8988T (cell line): ENCODE data around the gene SCN5A.

Experiments
- DNase-seq: peaks from one replicate; pipeline ENCODE4 v3.0.0; 2011

SCN5A gene

DNA sequence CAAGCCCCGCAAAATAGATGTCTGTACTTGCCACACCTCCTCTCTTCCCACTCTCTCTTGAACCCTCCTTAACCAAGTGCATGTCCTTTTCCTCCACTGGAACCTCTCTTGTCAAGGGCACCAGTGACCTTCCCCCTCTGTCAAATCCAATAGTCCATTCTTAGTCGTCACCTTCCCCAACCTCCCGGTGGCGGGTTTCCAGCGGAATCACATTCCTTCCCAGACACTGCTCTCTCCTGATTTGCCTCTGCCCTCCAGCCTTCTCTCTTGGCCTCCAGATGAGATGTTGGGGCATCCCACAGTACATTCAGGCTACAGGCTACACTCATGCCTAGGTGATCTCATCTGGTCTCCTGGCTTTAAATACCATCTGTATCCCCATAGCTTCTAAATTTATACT lies 31.1 kb downstream of the SCN5A start:
- DNase-seq, result no peak

DNA sequence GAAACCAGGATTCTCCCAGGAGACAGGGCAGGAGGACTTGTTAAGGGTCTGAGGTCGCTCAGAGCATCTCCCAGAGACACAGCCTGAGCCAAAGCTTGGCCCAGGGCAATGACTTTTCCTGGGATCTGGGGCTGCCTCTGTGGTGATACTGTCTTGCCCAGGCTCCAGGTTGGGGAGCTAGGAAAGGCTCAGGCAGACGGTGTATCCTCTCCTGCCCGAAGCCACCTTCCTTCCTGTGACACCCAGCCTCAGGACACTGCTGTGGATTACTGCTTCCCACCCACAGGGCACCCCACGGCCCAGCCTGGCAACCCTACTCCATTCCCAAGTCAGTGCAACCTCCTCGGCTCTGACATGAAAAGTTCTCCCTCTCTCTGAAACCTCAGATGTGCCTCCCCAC lies 31.9 kb downstream of the SCN5A start:
- DNase-seq, result no peak

DNA sequence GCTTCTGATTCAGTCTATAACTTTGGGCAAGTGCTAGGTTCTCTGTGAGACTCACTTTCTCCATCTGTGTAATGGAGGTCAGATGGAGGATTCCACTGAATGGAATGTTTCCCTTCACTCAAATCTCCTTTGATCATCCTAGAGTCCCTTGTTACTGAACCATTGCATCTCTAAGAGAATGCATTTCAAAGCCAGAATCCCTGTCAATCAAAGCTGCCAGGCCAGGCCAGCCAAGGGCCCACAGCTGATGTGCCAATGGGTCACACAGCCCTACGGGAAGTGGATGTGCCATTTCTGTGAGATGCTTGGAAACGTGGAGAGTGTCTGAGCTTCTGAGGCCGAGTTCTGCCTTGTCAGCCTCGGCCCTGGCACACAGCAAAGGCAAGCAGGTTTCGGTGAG lies 32.4 kb downstream of the SCN5A start:
- DNase-seq, result no peak

DNA sequence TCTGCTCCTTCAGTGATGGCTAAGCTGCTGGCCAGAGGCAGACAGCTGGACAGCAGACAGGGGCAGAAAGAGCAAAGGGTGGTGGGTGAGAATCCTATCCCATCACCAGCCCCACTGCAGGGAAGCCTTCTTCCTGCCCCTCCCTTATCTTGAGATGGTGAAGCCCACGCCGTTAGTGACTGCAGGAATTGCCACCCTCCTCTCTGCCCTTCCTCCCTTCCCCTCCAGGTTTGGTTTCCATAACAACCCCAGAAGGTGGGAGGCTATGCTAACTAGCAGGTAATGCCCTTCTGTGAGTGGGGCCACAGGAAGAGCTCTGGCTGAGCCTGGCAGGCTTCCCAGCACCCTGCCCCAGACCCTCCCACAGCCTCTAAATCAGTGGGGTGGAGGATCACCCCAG lies 32.8 kb downstream of the SCN5A start:
- no peak for DNase-seq

DNA sequence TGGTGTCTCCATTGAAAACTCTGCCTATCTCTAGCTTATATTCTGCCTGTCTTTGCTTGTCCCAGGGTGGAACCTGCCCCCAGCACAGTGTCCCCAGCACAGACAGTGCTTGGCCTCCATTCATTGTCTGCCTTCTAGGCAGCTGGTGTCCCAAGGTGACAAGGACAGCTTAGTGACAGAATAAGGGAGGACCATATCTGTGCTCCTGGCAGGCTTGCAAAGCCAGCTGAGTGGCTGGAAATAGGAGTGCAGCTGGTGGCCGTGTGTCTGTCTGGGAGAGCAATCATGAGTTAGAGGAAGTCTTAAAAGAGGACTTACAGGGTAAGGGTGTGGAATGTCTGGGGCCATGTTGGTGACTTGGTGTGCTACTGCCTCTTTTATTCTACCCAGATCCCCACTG lies 33.4 kb downstream of the SCN5A start:
- no peak for DNase-seq

DNA sequence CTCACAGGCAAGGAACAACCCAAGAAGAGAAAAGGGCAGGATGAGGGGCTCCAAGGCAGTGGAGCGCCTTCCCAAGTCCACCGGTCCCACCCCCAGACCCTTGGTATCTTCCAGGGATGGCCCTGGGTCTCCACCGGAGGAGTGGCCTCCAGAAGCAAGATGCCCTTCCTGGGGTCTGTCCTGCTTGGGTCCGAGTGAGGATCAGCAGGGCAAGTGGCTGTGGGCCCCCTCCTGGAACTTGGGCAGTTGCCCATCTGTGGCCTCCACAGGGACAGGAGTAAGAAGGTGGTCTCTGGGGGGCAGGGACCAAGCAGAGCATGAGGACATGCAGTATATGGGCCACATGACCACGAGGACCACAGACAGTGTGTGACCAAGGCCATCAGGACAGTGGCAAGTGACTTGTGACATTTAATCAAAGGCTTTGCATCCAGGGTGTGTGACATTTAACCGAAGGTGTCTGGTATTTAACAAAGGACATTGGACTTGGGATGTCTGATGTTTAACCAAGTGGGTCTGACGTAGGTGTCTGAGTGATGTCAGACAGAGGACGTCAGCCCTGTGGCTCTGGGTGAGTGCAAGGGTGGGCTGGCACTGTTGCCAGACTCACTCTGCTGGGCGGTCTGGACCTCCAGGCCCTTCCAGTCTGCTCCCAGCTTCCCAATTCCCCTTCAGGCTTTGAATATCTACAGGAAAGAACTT lies 34.7 kb downstream of the SCN5A start:
- no peak for DNase-seq

DNA sequence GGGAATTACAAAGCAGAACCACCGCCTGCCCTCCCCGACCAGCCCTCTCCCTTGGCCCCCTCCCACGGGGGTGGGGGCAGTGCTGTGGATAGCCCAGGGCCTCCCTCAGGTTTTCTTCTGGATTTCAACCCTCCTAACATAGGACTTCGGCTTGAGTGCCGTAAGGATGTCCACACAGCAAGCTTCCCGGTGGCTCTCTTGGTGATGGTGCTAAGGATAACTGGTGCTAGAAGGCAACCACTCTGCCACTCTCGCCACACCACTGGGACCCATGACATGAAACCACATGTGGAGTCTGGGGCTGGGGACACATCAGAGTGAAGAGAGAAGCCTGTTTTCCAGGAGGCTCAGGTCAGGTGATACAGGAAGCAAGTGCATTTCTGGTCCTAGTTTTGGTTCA lies 35.4 kb downstream of the SCN5A start:
- no peak for DNase-seq

DNA sequence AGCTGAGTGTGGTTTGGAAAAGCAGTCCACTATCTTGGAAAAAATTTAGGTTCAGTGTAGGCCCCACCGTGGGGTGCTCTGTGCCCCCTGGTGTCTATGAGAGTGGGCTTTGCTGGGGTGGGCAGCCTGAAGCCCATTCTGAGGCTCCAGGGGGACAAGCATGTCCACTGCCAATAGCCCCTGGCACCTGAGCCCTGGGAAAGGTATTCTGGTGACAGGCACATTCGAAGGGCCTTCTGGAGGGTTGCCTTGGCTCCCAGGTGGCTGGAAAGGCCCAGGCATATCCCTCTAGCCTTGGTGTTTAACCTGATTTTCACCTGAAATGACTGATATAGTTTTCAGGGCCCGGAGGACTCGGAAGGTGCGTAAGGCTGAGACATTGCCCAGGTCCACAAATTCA lies 36.1 kb downstream of the SCN5A start:
- no peak for DNase-seq

DNA sequence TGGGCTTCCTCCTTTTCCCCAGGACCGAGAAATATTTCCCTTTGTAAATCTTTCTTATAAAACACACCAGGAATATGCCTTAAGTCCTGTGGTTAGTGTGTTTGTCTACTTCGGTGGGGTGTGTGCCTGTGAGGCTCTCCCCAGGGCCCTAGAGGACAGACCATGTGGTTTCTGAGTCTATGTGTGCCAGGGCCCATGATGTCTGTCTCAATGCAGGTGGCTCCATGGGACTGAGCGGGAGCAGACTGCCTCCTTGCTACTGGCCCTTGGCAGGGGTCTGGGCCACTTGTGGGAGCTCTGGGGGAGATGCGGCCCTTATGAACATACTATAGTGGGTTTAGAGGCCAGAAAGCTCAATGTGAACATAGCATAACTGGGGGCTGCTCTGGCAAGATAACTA lies 37.6 kb downstream of the SCN5A start:
- no peak for DNase-seq

DNA sequence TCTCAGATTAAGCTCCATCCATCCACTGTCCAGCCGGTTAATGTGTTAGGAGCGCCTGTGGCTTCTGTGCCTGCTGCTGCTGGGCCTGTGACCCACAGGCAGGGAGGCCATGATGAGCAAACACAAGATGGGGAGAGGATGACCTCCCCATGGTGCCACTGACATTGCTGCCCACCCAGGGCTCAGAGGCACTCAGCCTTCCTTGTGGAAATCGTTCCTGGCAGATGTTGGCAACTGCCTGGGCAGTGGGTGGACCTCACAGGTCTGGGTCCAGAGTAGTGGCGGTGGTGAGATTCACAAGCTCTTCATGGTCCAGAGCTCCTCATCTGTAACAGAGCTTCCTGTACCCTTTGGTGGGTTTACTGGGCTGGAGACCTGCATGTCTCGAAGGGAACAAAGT lies 38.6 kb downstream of the SCN5A start:
- no peak for DNase-seq

DNA sequence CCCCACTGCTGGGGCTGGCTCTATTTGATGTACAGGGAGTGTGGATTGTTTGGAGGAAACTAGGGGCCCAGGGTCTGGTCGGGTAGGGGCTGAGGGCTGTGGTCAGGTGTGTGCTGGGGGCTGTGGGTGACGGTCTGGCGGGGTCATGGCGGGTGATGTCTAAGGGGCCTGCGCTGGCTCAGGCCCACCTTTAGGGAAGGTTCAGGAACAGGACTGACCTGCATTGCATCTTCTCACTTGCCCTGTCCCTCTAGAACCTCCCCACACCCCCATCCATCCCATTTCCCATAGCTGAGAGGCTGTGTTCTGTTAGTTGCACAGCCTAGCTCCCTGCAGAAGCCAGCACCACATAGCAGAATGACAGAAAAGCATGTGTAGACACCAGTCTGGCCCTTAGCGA lies 39.1 kb downstream of the SCN5A start:
- no peak for DNase-seq

DNA sequence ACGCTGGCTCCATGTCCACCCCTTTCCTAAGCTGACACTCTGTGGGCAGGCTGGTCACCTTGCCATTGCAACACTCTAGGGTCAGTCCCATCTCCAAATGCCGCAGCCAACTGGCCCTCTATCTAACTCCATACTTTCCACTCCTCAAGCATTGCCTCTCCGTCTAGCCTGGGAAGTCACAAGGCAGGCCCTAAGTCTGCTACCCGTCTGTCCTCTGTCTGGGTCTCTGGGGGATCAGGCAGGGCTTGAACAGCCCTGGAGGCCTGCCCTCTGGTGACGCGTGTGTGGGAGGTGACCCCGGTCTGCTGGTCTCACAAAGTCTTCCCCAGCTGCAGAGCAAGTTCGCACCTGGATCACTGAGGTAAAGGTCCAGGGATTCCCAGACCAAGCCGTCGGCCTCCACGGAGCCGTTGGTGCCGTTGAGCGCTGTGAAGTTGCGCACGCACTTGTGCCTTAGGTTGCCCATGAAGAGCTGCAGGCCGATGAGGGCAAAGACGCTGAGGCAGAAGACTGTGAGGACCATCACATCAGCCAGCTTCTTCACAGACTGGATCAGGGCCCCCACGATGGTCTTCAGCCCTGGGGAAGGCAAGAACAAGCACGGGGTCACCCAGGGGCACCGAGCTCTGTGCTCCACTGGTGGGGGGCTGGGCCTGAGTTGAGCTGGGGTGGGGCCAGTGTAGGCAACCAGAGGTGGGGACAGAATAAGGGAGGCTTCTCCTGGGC lies 39.9 kb downstream of the SCN5A start:
- no peak for DNase-seq

DNA sequence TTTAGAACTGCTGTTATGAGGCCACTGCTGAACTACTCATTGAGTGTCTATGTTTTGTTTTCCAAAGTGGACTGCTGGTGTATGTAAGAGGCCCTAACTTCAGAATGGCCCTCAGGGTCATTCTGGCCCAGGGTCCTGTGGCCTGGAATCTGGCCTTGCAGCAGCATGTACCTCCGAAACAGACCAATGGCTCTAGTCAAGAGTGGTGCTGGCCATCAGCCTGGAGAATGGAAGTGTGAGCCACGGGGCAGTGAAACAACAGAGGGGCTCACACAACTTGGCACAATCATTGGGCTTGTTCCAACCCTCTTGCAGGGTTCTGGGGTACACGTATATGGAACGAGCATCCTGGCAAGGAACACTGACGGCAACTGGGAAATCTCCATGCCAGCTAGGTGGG lies 40.5 kb downstream of the SCN5A start:
- DNase-seq, result no peak

DNA sequence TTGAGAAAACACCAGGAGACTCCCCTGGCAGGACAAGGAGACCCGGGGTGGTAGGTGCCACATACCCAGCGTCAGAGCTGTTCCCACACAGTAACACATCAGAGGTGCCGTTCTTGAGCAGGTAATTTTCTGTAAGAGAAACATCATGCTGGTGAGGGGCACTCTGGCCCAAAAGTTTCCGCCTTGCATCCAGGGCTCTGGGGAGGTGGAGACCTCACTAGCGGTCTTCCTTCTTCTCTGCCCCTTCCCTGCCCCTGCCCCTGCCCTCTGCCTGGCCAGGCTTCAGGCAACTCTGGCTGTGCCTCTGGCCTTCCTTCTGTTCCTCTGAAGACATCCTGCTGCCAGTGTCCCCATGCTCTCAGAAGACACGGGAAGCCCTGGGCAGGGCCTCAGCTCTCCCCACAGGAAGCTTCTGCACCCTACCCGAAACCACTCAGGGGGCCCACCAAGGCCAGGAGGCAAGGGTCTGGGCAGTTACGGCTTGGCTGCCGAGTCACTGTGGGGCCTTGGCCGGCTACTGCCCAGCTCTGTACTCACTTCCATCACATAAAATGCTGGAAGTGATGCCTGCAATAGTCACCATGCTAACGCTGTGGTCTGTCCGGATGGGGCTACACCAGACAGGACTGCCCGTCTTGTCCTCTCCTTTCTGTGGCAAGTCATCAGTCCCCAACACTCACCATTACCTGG lies 41.3 kb downstream of the SCN5A start:
- DNase-seq, result no peak

DNA sequence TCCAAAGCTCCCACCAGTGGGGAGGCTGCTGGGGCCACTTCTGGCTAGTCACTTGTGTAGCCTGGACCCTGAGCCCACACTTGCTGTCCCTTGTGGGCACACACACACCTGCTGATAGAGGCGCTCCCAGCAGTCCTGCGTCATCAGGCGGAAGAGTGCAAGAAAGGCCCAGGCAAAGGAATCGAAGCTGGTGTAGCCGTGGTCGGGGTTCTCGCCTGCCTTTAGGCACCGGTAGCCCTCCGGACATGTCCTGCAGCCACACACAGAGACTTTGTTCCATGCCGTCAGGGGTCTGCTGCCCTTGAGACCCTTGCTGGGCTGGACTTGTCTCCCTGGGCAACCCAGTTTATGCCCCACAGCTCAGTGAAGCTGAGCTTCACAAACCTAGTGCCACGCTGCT lies 42.9 kb downstream of the SCN5A start:
- DNase-seq, result no peak

DNA sequence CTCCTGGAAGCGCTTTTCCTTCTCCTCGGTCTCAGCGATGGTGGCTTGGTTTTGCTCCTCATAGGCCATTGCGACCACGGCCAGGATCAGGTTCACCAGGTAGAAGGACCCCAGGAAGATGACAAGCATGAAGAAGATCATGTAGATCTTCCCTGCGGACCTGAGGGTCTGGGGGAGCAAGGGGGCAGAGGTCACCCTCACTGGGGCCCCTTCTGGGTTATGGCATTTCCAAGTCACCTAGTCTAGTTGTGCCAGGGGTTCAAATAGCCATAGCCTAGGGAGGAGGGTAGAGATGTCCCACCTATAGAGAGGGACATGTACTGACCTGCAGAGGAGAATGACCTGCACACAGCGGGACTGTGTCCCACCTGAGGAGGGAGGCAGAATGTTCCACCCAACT lies 43.5 kb downstream of the SCN5A start:
- DNase-seq, result no peak

DNA sequence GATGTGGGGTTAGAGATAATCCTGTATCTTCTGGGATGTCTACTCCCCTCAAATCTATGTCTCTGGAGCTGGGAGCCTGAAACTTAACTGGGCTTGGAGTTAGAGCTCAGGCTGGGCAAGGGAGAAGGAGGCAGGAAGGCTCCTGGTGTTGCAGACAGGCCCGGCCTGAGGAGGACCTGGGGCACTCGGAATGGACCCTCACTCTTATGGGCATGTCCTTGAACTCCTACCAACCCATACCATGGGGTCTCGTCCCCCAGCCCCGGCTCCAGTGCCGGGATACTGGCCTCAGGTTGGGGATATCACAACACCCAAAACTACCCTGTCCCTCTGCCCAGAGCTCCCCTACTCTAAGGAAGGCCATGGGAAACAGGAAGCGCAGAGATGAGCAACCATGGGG lies 45.2 kb downstream of the SCN5A start:
- DNase-seq, result no peak

DNA sequence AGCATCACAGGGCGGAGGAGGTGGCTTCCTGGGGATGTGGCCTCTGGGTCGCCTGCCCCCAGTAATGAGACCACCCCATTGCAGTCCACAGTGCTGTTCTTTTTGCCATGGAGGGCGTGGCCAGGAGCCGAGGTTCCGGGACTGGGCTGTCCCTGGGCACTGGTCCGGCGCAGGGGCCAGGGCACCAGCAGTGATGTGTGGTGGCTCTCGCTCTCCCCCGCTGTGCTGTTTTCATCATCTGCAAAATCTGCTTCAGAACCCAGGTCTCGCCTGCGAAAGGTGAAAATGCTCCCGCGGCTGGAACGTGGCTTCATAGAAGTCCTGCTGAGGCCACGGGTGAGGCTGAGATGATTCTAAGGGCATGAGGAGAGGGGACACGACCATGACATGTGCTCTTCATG lies 45.8 kb downstream of the SCN5A start:
- DNase-seq, result no peak

DNA sequence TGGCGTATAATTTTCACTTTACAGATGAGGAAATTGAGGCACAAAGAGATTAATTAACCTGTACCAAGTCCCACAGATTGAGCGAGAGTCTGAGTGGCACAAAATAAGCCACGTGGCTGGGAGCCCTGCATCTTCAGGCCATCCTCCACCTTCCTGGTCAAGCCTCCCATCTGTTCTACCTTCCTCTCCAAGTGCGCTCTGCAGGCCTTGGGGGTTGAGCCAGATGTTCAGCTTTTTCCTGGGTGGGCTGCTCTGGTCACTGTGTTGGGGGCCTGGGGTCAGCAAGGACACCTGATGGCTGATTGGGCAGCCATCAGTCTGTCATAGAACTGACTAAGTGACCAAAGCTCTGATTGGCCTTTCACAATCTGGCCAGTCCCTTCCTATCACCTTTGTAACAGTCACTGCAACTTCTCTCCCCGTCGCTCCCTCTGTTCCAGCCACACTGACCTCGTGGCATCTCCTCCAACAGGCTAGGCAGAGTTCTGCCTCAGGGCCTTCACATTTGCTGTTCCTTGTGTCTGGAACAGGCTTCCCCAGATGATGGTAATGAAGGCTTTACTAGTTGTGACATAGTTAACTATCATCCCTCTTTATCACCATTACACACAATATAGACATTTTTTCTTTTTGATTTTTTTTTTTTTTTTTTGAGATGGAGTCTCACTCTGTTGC lies 46.8 kb downstream of the SCN5A start:
- DNase-seq, result no peak

DNA sequence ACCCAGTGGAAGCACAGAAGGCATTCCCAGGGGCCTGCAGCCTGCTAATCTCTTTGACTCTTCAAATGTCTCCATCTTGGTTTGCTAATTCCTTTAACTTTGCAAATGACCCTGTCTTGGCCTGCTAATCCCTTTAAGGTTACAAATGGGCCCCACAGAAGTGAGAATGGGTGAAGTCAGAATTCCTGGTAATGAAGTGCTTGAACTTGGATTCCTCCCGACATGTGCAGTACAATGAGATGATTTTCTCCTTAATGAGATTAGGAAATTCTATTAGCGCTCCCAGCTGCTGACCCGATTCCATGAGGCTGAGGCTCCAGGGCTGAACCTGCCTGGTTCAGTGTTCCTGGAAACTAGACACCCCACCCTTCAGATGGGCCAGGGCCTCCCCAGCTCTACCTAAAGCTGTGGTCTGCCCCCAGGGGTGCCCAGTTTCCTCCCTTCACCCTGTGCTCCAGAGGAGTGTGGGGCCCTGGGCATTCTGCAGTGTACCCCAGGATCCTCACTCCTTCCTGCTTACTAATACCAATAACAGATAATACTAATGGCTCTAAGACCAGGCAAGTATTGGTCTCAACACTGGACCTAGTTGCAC lies 47.4 kb downstream of the SCN5A start:
- no peak for DNase-seq

DNA sequence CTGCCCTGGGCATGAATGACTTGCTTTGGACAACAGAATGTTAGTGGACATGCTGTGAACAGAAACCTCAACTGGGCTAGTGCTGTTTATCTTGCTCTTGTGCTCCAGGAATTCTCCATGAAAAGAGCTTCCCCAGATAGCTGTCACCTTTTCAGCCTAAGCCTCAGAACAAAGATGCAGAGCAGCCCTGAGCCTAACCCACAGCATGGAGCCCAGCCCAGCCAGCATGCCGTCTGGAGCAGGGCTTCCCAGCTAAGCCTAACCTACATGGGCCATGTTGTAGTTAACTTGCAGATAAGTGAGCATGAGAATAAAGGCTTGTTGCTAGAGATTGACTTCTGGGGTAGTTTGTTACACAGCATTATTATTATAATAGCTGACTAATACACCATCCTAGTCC lies 48.9 kb downstream of the SCN5A start:
- DNase-seq, result no peak

DNA sequence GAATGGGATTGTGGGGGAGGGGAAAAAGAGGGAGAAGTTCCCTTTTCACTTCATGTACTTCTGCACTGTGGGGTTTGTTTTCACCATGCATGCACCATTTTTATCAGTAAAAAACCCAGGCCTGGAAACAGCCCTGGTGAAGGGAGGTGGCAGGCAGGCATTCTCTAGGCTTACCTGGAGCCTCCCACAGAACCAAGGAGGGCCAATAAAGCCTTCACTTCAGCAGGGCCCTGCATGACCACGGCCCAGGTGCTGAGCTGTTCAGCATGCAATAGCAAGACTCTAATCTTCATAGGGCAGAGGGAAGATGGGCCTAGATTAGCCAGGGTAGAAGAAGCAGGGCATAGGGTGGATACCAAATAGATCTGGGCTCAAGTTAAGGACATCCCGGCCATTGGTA lies 49.6 kb downstream of the SCN5A start:
- DNase-seq, result no peak

DNA sequence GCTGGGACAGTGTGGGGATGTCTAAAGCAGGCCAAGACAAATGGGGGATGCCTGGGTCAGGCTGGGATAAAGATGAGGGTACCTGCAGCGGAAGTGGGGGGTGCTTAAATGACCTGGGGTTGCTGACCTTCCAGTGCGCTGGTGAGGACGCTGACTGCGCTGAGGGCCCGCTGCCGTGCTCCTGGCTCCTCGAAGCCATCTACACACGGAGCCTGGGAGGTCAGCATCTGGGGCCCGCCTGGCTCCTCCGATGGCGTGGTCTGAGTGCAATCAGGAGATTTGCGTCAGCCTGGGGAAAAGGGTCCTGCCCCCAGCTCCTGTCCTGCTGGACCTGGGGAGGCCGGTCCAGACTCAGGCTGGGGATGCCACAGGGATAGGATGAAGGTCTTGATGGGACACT lies 50.7 kb downstream of the SCN5A start:
- DNase-seq, result no peak
